Glutamatergic neuron (in vitro differentiated cells): ENCODE measurements around the gene NRAP. TPM values are rescaled to one million over a fixed set of nuclear protein-coding genes. Genes with fewer than 3 reads are reported as not detected.
A peak's percentile ranks its signal among the peaks of the same experiment; 100 is the strongest.

ENCODE experiments used
- DNase-seq: peaks from one replicate; pipeline ENCODE4 v3.0.0; 2022
- H3K27ac Mint-ChIP-seq: one replicate; pipeline ENCODE4 v1.8.0; 2020; ENCODE audit warnings: mild to moderate bottlenecking, mixed read lengths, inconsistent platforms; ENCODE audit not compliant: unreplicated experiment
- H3K27me3 Mint-ChIP-seq: one replicate; pipeline ENCODE4 v1.8.0; 2020; ENCODE audit warnings: mild to moderate bottlenecking, moderate library complexity, mixed read lengths, inconsistent platforms; ENCODE audit not compliant: unreplicated experiment
- H3K36me3 Mint-ChIP-seq: one replicate; pipeline ENCODE4 v1.8.0; 2020; ENCODE audit warnings: mild to moderate bottlenecking, mixed read lengths, inconsistent platforms; ENCODE audit not compliant: unreplicated experiment
- H3K4me1 Mint-ChIP-seq: one replicate; pipeline ENCODE4 v1.8.0; 2020; ENCODE audit warnings: mild to moderate bottlenecking, low read depth, mixed read lengths, inconsistent platforms; ENCODE audit not compliant: unreplicated experiment
- H3K4me3 Mint-ChIP-seq: one replicate; pipeline ENCODE4 v1.8.0; 2020; ENCODE audit warnings: mild to moderate bottlenecking, mixed read lengths, inconsistent platforms; ENCODE audit not compliant: unreplicated experiment
- H3K9me3 Mint-ChIP-seq: one replicate; pipeline ENCODE4 v1.8.0; 2020; ENCODE audit warnings: mild to moderate bottlenecking, moderate library complexity, mixed read lengths, inconsistent platforms; ENCODE audit not compliant: unreplicated experiment
- total RNA-seq: library from RNA; stranded (reverse); fragmentation: NEBNext Ultra II Directional; extraction: Animal tissue kit (Norgen Biotek cat#: 25700); gene quantifications from one replicate; pipeline ENCODE4 v1.2.1, GENCODE V29; 2021; ENCODE audit not compliant: unreplicated experiment
- TF ChIP-seq, protein P1 (sequence below): fragments of 200-600 bp; sonication (generic); IDR thresholded peaks from one replicate; pipeline ENCODE4 v1.5.0; 2021; ENCODE audit not compliant: partially characterized antibody, unreplicated experiment

Gene NRAP
- total RNA-seq, 1 donor from 2014 or later, result not detected

DNA sequence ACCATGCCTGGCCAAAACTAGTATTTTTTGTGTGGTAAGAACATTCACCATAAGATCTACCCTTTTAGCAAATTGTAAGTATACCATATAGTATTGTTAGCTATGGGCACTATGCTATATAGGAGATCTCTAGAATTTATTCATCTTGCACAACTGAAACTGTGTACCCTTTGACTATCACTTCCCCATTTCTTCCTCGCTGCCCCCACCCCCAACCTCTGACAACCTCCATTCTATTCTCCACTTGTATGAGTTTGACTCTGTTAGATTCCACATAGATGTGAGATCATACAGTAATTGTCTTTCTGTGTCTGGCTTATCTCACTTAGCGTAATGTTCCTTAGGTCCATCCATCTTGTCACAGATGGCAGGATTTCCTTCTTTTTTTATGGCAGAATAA lies 19.5 kb upstream of the NRAP start:
- H3K27ac Mint-ChIP-seq, result no peak overlapping the region
- peaks cover 11% of the 10 kb centered on the region for H3K9me3 Mint-ChIP-seq
- peaks cover 13% of the 10 kb centered on the region for H3K27me3 Mint-ChIP-seq
- TF ChIP-seq, protein P1, sequence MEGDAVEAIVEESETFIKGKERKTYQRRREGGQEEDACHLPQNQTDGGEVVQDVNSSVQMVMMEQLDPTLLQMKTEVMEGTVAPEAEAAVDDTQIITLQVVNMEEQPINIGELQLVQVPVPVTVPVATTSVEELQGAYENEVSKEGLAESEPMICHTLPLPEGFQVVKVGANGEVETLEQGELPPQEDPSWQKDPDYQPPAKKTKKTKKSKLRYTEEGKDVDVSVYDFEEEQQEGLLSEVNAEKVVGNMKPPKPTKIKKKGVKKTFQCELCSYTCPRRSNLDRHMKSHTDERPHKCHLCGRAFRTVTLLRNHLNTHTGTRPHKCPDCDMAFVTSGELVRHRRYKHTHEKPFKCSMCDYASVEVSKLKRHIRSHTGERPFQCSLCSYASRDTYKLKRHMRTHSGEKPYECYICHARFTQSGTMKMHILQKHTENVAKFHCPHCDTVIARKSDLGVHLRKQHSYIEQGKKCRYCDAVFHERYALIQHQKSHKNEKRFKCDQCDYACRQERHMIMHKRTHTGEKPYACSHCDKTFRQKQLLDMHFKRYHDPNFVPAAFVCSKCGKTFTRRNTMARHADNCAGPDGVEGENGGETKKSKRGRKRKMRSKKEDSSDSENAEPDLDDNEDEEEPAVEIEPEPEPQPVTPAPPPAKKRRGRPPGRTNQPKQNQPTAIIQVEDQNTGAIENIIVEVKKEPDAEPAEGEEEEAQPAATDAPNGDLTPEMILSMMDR, result no peak
- H3K4me1 Mint-ChIP-seq, result no peaks in the 10 kb centered on the region
- DNase-seq, result no peak
- H3K4me3 Mint-ChIP-seq, result no peak overlapping the region
- H3K36me3 Mint-ChIP-seq, result peaks cover 11% of the 10 kb centered on the region

DNA sequence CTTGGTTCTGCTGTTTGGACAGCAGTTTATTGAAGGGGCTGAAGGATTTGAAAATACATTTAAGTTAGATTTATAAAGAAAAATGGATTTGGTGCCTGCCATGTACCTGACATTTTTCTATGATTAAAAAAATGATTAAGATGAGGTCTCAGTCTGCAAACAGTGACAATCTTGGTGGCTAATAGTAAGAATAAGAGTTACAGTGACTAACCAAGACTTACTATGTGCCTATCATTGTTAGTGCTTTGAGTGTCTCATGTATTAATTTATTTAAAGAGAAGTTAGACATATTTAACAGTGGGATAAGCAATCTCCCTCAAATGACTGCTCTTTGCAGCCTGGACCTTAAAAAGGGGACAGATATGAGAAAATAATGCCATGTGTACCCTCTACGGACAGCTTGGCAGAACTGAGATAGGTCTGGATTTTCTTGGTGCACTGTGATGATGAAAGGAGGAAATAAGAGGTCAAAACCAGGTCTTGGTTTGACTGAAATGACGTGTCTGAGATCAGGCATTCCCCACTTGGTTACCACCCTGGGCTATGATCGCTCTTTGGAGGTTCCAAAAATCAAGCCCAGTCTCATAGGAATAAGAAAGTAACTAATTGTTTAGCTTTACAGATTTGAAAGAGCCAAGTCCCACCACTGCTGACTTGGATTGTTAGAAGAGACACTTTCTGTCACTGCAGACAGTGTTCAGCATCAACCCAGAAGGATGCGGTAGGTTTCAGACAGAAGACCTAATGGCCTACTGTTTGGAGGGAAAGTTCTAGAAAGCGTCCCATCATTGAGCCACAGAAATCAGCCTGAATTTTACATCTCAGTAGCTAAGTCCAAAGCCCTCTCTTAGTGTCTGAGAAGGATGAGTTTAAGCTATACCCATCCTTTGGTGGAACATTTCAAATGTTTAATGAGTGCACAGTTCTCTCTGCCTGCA lies 18.0 kb upstream of the NRAP start:
- TF ChIP-seq, protein P1, result no peak
- no peak overlapping the region for H3K4me3 Mint-ChIP-seq
- peaks cover 7% of the 10 kb centered on the region for H3K36me3 Mint-ChIP-seq
- peaks cover 10% of the 10 kb centered on the region for H3K9me3 Mint-ChIP-seq
- no peaks in the 10 kb centered on the region for H3K4me1 Mint-ChIP-seq
- H3K27ac Mint-ChIP-seq, result no peak overlapping the region
- no peak for DNase-seq
- H3K27me3 Mint-ChIP-seq, result peaks cover 13% of the 10 kb centered on the region

DNA sequence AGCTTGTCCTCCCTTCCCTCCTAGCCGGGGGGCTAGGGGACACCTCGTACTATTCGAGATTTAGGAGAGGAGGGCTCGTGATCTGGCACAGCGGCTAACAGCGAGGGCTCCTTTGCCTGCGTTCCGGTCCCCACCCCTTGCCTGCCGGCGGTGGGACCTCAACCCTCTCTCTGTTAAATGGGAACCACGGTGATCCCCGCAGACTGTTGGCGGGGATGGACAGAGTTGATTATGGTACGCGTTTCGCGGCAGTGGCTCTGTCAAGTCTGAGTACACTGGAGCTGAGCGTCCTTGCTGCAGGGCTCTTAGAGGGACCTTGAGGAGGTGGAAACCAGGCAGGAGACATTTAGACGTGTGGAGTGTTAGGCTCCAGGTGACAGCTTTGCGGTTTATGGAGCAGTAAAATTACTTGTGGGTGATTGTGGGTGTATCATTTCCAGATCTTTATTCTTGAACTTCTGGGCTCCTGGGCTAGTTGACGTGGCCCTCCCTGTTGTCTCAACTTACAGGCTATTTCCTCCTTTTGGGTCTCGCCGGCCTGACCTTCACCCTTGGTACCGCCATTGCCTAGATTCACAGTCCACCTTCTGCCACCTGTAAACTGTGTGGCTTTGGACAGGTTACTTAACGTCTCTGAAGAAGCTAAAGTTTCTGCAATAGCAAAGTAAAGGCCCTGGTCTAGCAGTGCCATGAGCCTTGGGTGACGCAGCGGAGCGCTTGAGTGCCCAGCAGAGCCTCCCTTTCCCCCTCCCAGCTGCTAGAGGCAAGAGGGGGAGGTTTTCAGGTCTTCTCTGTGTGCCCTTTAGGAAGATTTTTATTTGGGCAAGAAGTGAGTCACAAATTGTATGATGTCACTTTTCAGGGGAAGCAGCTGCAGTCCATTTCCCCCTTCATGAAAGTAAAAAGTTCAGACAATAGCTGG lies 16.6 kb upstream of the NRAP start:
- Mint-ChIP-seq H3K4me1 (no peaks in the 10 kb centered on the region), H3K27me3 (peaks cover 13% of the 10 kb centered on the region), H3K9me3 (peaks cover 10% of the 10 kb centered on the region), H3K4me3 (peak overlapping the region; percentile 80), H3K36me3 (peaks cover 7% of the 10 kb centered on the region), H3K27ac (no peak overlapping the region)
- no peak for DNase-seq
- TF ChIP-seq, protein P1, result no peak

DNA sequence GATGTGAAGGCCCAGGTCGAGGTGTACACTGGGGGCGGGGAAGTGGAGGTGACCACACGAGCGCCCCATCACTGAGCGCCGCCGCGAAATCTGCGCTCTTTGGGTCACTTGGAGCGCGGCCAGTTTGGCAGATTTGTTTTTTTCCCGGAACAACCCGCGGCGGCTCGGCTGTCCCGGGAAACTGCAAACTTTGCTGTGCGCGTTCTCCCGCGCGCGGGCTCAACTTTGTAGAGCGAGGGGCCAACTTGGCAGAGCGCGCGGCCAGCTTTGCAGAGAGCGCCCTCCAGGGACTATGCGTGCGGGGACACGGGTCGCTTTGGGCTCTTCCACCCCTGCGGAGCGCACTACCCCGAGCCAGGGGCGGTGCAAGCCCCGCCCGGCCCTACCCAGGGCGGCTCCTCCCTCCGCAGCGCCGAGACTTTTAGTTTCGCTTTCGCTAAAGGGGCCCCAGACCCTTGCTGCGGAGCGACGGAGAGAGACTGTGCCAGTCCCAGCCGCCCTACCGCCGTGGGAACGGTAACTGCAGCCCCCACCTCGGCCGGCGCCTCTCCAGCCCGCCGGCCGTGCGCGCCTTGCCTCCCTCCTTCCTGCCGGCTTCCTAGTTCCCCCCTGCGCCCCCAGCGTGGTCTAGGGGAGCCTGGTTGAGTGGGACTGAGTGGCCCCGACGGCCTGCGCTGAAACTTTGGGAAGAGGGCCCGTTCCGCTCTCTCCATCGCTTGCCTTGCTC lies 15.8 kb upstream of the NRAP start, which contains the start of gene CASP7:
Gene CASP7 (plus strand): TSS at position 450 of the 727 bp plus-strand sequence. CDS start 17,582 bp downstream, outside the sequence.
- H3K9me3 Mint-ChIP-seq, result peaks cover 10% of the 10 kb centered on the region
- H3K4me1 Mint-ChIP-seq, result no peaks in the 10 kb centered on the region
- peak; percentile 57 for DNase-seq
- peak within 1 kb of the TSS; percentile 80 for H3K4me3 Mint-ChIP-seq
- TF ChIP-seq, protein P1, result no peak
- H3K27ac Mint-ChIP-seq, result no peak within 1 kb of the TSS
- peaks cover 13% of the 10 kb centered on the region for H3K27me3 Mint-ChIP-seq
- H3K36me3 Mint-ChIP-seq, result peaks cover 7% of the 10 kb centered on the region
